GM12872 (cell line): Measurements from ENCODE around the gene MYRIP.

ENCODE experiments used
- CTCF ChIP-seq: IDR thresholded peaks from 3 replicates; pipeline ENCODE4 v1.5.1; 2011; ENCODE audit warnings: low read depth, mild to moderate bottlenecking, low read length, moderate library complexity; ENCODE audit not compliant: insufficient read depth

Gene MYRIP

GRCh38 chr3:40169983-40170382 is 360.6 kb downstream of the MYRIP start:
- TF ChIP-seq CTCF, result no peak

GRCh38 chr3:40170395-40170794 is 361.0 kb downstream of the MYRIP start:
- no peak for TF ChIP-seq CTCF

GRCh38 chr3:40172560-40172959 is 363.2 kb downstream of the MYRIP start:
- TF ChIP-seq CTCF, result no peak

- TF ChIP-seq CTCF, result no peak
Observed at GRCh38 chr3:40173227-40173721, 363.9 kb downstream of the MYRIP start.

GRCh38 chr3:40178012-40178594 is 368.7 kb downstream of the MYRIP start:
- no peak for TF ChIP-seq CTCF

GRCh38 chr3:40179016-40179415 is 369.6 kb downstream of the MYRIP start:
- TF ChIP-seq CTCF, result peak; percentile 77

GRCh38 chr3:40181182-40181581 is 371.8 kb downstream of the MYRIP start:
- 0 out of 3 replicates have a peak, but pooled peaks have one; percentile 21 for TF ChIP-seq CTCF
